Calu3 (cell line): ENCODE results near the gene NPM1. TPM values are rescaled to one million over a fixed set of nuclear protein-coding genes. Genes with fewer than 3 reads are reported as not detected.
A peak's percentile ranks its signal among the peaks of the same experiment; 100 is the strongest.
"Not testable (repeated sequence)": the region's sequence is repeated elsewhere in the genome, so short reads cannot be mapped to it uniquely, and the experiment has no call there.

Experiments
- BruUV-seq: library from RNA; stranded (reverse); fragments of 400-500 nt; replicated peaks from 2 replicates; lab custom pipeline; 2021; lab: Mats Ljungman, UMichigan
- CTCF ChIA-PET: fragments of 300-600 bp; sonication (Branson Sonifier 250); formaldehyde crosslinking; loops from one replicate; lab custom pipeline; 2022; ENCODE audit warnings: antibody characterized with exemption; lab: Charles Lee
- DNase-seq: peaks from one replicate; pipeline ENCODE4 v3.0.0; 2022
- H3K27ac Mint-ChIP-seq: one replicate; pipeline ENCODE4 v1.8.0; 2022; ENCODE audit warnings: mixed read lengths; ENCODE audit not compliant: unreplicated experiment
- H3K27me3 Mint-ChIP-seq: one replicate; pipeline ENCODE4 v1.8.0; 2022; ENCODE audit warnings: mixed read lengths; ENCODE audit not compliant: unreplicated experiment
- H3K36me3 Mint-ChIP-seq: one replicate; pipeline ENCODE4 v1.8.0; 2022; ENCODE audit warnings: mild to moderate bottlenecking, moderate library complexity, mixed read lengths; ENCODE audit not compliant: insufficient read depth, unreplicated experiment
- H3K4me1 Mint-ChIP-seq: one replicate; pipeline ENCODE4 v1.8.0; 2022; ENCODE audit warnings: mild to moderate bottlenecking, low read depth, mixed read lengths; ENCODE audit not compliant: unreplicated experiment
- H3K4me3 Mint-ChIP-seq: one replicate; pipeline ENCODE4 v1.8.0; 2022; ENCODE audit warnings: mild to moderate bottlenecking, low read depth, moderate library complexity, mixed read lengths; ENCODE audit not compliant: unreplicated experiment
- H3K9me3 Mint-ChIP-seq: one replicate; pipeline ENCODE4 v1.8.0; 2022; ENCODE audit warnings: low read depth, mixed read lengths; ENCODE audit not compliant: unreplicated experiment
- intact Hi-C: fragments of 100-400 bp; cut with micrococcal nuclease; formaldehyde crosslinking; loops from one replicate; pipeline ENCODE4 v1.10.0; 2022; ENCODE audit not compliant: unreplicated experiment
- total RNA-seq: library from RNA; stranded (reverse); gene quantifications from 2 replicates; pipeline ENCODE4 v1.2.3, GENCODE V29; 2022
- TF ChIP-seq, protein P1 (sequence below): fragments of 200-600 bp; IDR thresholded peaks from one replicate; pipeline ENCODE4 v1.8.0; 2022; ENCODE audit warnings: antibody characterized with exemption; ENCODE audit not compliant: unreplicated experiment

Gene NPM1
- total RNA-seq, 1 experiment from 2014 or later, result 1,863 TPM

GRCh38 chr5:171357843-171358242 is 29.8 kb upstream of the NPM1 start:
- no TSS peak for BruUV-seq
- intact Hi-C loops, result no loop called here
- Mint-ChIP-seq H3K27ac (no peak overlapping the region), H3K36me3 (no peaks in the 10 kb centered on the region), H3K27me3 (no peaks in the 10 kb centered on the region), H3K4me3 (no peak overlapping the region), H3K4me1 (no peaks in the 10 kb centered on the region), H3K9me3 (no peaks in the 10 kb centered on the region)
- TF ChIP-seq, protein P1, sequence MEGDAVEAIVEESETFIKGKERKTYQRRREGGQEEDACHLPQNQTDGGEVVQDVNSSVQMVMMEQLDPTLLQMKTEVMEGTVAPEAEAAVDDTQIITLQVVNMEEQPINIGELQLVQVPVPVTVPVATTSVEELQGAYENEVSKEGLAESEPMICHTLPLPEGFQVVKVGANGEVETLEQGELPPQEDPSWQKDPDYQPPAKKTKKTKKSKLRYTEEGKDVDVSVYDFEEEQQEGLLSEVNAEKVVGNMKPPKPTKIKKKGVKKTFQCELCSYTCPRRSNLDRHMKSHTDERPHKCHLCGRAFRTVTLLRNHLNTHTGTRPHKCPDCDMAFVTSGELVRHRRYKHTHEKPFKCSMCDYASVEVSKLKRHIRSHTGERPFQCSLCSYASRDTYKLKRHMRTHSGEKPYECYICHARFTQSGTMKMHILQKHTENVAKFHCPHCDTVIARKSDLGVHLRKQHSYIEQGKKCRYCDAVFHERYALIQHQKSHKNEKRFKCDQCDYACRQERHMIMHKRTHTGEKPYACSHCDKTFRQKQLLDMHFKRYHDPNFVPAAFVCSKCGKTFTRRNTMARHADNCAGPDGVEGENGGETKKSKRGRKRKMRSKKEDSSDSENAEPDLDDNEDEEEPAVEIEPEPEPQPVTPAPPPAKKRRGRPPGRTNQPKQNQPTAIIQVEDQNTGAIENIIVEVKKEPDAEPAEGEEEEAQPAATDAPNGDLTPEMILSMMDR, result no peak
- DNase-seq, result no peak
- CTCF ChIA-PET, result no interaction called here

DNA sequence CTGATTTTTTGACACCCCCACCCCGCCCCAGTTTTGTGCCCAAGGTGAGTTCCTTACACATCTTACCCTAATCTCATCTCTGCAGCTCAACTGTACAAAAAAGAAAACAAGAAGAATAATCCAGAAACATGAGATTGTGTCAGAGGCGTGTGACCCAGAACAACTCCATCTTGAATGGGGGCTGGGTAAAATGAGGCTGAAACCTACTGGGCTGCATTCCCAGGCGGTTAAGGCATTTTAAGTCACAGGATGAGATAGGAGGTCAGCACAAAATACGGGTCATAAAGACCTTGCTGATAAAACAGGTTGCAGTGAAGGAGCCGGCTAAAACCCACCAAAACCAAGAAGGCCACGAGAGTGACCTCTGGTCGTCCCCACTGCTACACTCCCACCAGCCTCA is 26.5 kb upstream of the NPM1 start:
- H3K4me1 Mint-ChIP-seq, H3K36me3 Mint-ChIP-seq, H3K9me3 Mint-ChIP-seq, BruUV-seq, intact Hi-C loops, H3K4me3 Mint-ChIP-seq, CTCF ChIA-PET, DNase-seq, H3K27ac Mint-ChIP-seq: not testable (repeated sequence)
- H3K27me3 Mint-ChIP-seq, result peaks cover 26% of the 10 kb centered on the region

GRCh38 chr5:171363249-171363648 is 24.4 kb upstream of the NPM1 start:
- peaks cover 26% of the 10 kb centered on the region for H3K27me3 Mint-ChIP-seq
- CTCF ChIA-PET, H3K36me3 Mint-ChIP-seq, H3K4me3 Mint-ChIP-seq, H3K4me1 Mint-ChIP-seq, intact Hi-C loops, DNase-seq, BruUV-seq, H3K27ac Mint-ChIP-seq, H3K9me3 Mint-ChIP-seq: not testable (repeated sequence)

GRCh38 chr5:171363846-171364245 is 23.8 kb upstream of the NPM1 start:
- no TSS peak for BruUV-seq
- TF ChIP-seq, protein P1, result no peak
- Mint-ChIP-seq H3K36me3 (no peaks in the 10 kb centered on the region), H3K9me3 (no peaks in the 10 kb centered on the region), H3K27ac (no peak overlapping the region), H3K4me3 (no peak overlapping the region), H3K4me1 (no peaks in the 10 kb centered on the region), H3K27me3 (peaks cover 26% of the 10 kb centered on the region)
- intact Hi-C loops, result no loop called here
- CTCF ChIA-PET, result interaction anchor here (1.3 kb wide), 1 partner anchor 20 kb away, joined by 3 read pairs; no protein-coding TSS in a partner anchor
- DNase-seq, result no peak

DNA sequence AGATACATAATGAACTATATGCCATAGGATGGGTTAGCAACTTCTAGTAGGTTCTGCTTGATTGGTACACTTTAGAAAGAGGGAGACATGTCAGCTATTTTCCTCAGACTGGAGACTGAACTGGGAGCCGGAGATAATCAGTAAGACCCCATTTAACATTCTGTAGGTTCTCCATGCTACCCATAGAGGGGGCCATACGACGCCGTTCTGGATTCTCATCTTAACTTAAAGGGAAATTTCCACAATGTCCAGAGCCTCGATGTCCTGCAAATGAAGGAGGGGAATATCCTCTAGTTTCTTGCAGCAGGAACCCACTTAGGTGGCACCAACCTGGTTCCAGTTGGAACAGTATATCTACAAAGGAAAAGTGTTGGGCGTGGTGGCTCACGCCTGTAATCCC is 22.3 kb upstream of the NPM1 start:
- Mint-ChIP-seq H3K27me3 (peaks cover 26% of the 10 kb centered on the region), H3K4me1 (no peaks in the 10 kb centered on the region), H3K36me3 (no peaks in the 10 kb centered on the region), H3K4me3 (no peak overlapping the region), H3K27ac (no peak overlapping the region), H3K9me3 (no peaks in the 10 kb centered on the region)
- BruUV-seq, result no TSS peak
- TF ChIP-seq, protein P1, result peak; percentile 45
- CTCF ChIA-PET, result interaction anchor here (0.6 kb wide), 2 partner anchors 8 to 141 kb away, joined by 3 to 4 read pairs; no protein-coding TSS in a partner anchor
- no peak for DNase-seq
- intact Hi-C loops, result no loop called here
